Spleen (tissue), 7 donors: ENCODE measurements around the gene FOXO6.

Experiments used
- CTCF ChIP-seq, 11 experiments: fragments of 200-600 bp in 7 of 11; fragments of 450-650 bp in 4 of 11; sonication (generic) in 4 of 11; IDR thresholded peaks in 8 of 11; conservative IDR thresholded peaks in 3 of 11; 1 replicate in 7 of 11; 2 replicates in 4 of 11; pipeline versions ENCODE4 v1.4.0 to v1.8.0; 2016 to 2021; ENCODE audit warnings: antibody characterized with exemption in 11 of 11, inconsistent platforms in 4 of 11, mild to moderate bottlenecking in 1 of 11
- POLR2A ChIP-seq, 3 donors: fragments of 450-650 bp; IDR thresholded peaks; one replicate each; pipeline ENCODE4 v1.5.1; 2017; ENCODE audit warnings: antibody characterized with exemption in 3 of 3, mild to moderate bottlenecking in 1 of 3
- POLR2AphosphoS5 ChIP-seq, 3 donors: sonication (generic); formaldehyde crosslinking; IDR thresholded peaks; one replicate each; pipeline ENCODE4 v1.5.1; 2017; ENCODE audit warnings: antibody characterized with exemption in 3 of 3
- donor health status: DM: no; HTN: no; CAD: no; lungs with moderate emphysema.
- donor health status: DM: no; HTN: no; CAD: no.
- donor health status: DM: no; HTN: no; CAD: no.

DNA sequence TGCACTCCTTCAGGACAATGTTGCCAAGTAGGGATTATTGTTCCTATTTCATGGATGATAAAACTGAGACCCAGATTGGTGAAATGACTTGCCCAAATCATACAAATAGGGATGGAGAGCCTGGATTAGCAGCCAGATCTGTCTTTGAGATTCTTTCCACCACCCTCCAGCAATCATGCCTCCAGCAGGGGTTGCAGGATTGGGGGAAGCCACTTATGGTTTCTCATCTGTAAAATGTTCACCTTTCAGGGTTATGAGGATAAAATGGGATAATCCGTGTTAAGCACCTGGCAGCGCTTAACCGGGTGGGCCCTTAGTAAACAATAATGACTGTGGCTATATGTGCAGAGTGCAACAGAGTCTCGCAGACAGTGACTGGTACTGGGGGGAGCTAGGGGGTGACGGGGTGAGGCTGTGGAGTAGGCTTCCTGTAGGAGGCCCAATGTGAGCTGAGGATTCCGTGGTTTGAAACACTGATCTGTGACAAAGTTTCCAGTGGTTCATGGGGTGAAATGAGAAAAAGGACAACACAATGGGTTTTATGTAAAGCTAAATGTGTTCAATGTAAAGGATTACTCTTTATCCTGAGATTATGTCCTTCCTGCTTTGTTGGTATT, 33.7 kb upstream of the FOXO6 start:
- TF ChIP-seq CTCF (IDR thresholded peaks at IDR 0.05 in 8 of 11, conservative IDR thresholded peaks at IDR 0.05 in 3 of 11) (no peak), POLR2A (IDR thresholded peaks at IDR 0.05) (no peak), POLR2AphosphoS5 (IDR thresholded peaks at IDR 0.05) (no peak)
